ENCODE results near the gene INSR. TPM values are rescaled to one million over a fixed set of nuclear protein-coding genes. Genes with fewer than 3 reads are reported as not detected.

Gene INSR
- total RNA-seq, 1 donor from 2014 or later = 27.3 TPM

- Mint-ChIP-seq H3K36me3 (ENCODE audit: unreplicated experiment) (peaks cover 2% of the 10 kb centered on the region), H3K4me1 (ENCODE audit: unreplicated experiment) (peaks cover 2% of the 10 kb centered on the region), H3K4me3 (ENCODE audit: unreplicated experiment) (no peak overlapping the region), H3K27me3 (ENCODE audit: unreplicated experiment) (no peaks in the 10 kb centered on the region), H3K9me3 (ENCODE audit: unreplicated experiment) (no peaks in the 10 kb centered on the region), H3K27ac (ENCODE audit: unreplicated experiment) (no peak overlapping the region)
- no peak for DNase-seq (ENCODE audit: extremely low spot score, unreplicated experiment)
- no peak for TF ChIP-seq CTCF (IDR thresholded peaks at IDR 0.05)
Measured at GRCh38 chr19:7258041-7258839, 36.0 kb downstream of the INSR start.

GRCh38 chr19:7257148-7258040 lies 36.8 kb downstream of the INSR start:
- Mint-ChIP-seq H3K27me3 (ENCODE audit: unreplicated experiment) (no peaks in the 10 kb centered on the region), H3K4me3 (ENCODE audit: unreplicated experiment) (no peak overlapping the region), H3K27ac (ENCODE audit: unreplicated experiment) (no peak overlapping the region), H3K9me3 (ENCODE audit: unreplicated experiment) (no peaks in the 10 kb centered on the region), H3K36me3 (ENCODE audit: unreplicated experiment) (peaks cover 2% of the 10 kb centered on the region), H3K4me1 (ENCODE audit: unreplicated experiment) (no peaks in the 10 kb centered on the region)
- no peak for TF ChIP-seq CTCF (IDR thresholded peaks at IDR 0.05)
- no peak for DNase-seq (ENCODE audit: extremely low spot score, unreplicated experiment)

- no peak for TF ChIP-seq CTCF (IDR thresholded peaks at IDR 0.05)
- peaks cover 2% of the 10 kb centered on the region for H3K36me3 Mint-ChIP-seq (ENCODE audit: unreplicated experiment)
- no peaks in the 10 kb centered on the region for H3K9me3 Mint-ChIP-seq (ENCODE audit: unreplicated experiment)
- peaks cover 3% of the 10 kb centered on the region for H3K4me1 Mint-ChIP-seq (ENCODE audit: unreplicated experiment)
- DNase-seq (ENCODE audit: extremely low spot score, unreplicated experiment) = no peak
- no peaks in the 10 kb centered on the region for H3K27me3 Mint-ChIP-seq (ENCODE audit: unreplicated experiment)
- no peak overlapping the region for H3K27ac Mint-ChIP-seq (ENCODE audit: unreplicated experiment)
- no peak overlapping the region for H3K4me3 Mint-ChIP-seq (ENCODE audit: unreplicated experiment)
Measured at GRCh38 chr19:7255631-7256030, 38.6 kb downstream of the INSR start.

GRCh38 chr19:7255119-7255518 lies 39.1 kb downstream of the INSR start:
- no peaks in the 10 kb centered on the region for H3K27me3 Mint-ChIP-seq (ENCODE audit: unreplicated experiment)
- TF ChIP-seq CTCF (IDR thresholded peaks at IDR 0.05) = no peak
- peaks cover 3% of the 10 kb centered on the region for H3K4me1 Mint-ChIP-seq (ENCODE audit: unreplicated experiment)
- peaks cover 2% of the 10 kb centered on the region for H3K36me3 Mint-ChIP-seq (ENCODE audit: unreplicated experiment)
- DNase-seq (ENCODE audit: extremely low spot score, unreplicated experiment) = no peak
- no peak overlapping the region for H3K27ac Mint-ChIP-seq (ENCODE audit: unreplicated experiment)
- H3K4me3 Mint-ChIP-seq (ENCODE audit: unreplicated experiment) = no peak overlapping the region
- H3K9me3 Mint-ChIP-seq (ENCODE audit: unreplicated experiment) = no peaks in the 10 kb centered on the region

GRCh38 chr19:7254590-7254989 lies 39.6 kb downstream of the INSR start:
- Mint-ChIP-seq H3K9me3 (ENCODE audit: unreplicated experiment) (no peaks in the 10 kb centered on the region), H3K4me1 (ENCODE audit: unreplicated experiment) (peaks cover 3% of the 10 kb centered on the region), H3K4me3 (ENCODE audit: unreplicated experiment) (no peak overlapping the region), H3K36me3 (ENCODE audit: unreplicated experiment) (peaks cover 2% of the 10 kb centered on the region), H3K27ac (ENCODE audit: unreplicated experiment) (no peak overlapping the region), H3K27me3 (ENCODE audit: unreplicated experiment) (no peaks in the 10 kb centered on the region)
- TF ChIP-seq CTCF (IDR thresholded peaks at IDR 0.05) = no peak
- DNase-seq (ENCODE audit: extremely low spot score, unreplicated experiment) = no peak

Measured in osteocyte (in vitro differentiated cells).